ENCODE data around the gene CAMTA1.

CAMTA1 gene

DNA sequence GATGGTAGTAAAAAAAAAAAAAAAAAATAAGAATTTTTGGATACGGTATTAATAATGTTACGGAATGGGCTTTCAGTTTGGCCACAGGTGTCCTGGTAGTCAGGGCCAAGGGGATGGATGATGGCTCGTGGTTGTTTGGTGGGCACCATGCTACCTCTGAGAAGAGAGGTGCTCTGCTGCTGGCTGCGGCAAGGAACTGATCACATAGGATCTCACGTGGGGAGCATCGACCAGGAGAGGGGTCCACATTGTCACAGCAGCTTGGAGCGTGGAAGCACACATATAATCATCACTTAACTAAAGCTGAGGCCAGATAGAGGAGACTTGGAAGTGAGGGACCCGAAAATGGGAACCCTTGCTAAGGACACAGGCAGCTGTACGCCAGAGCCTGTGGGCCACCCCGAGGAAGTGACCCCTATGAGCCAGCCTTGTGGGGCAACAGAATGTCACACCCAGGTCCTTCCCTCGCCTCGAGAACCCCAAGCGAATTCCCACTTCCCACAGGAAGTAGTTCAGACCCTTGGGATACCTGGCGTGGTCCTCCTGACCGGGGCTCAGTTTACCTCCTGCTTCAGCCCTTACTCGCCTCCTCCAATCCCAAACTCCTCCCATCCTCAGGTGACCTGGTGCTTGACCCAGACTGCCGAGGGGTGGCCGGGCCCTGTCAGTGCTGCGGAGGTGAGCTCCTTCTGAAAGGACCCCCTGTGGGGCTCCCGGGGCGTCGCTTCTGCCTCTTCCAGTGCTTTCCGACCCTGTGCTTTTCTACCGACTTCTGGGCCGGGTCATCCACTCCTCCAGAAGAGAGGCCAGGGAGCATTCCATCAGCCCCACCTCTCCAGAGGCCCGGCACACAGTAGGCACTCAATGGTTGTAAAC is 222.0 kb downstream of the CAMTA1 start:
- no peak for DNase-seq (ENCODE audit: low read depth in 3 of 3)

DNA sequence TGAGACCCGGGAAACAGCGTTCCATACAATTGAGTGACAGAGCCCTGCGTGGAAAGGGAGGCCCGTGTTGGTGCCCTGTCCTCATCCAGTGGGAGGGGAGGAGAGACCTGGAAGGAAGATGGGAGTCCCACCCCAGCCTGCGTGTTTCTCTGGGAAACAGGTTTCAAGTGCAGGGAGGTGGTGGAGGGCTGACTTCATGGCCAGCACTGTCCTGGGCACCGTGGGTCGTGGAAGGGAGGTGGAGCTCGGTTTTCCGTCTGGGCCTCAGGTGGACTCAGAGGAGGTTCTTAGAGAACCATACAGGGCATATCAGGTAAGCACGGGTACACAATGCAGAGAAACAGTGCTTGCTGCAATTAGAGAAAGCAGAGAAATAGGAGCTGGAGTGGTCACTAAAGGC is 222.6 kb downstream of the CAMTA1 start:
- DNase-seq (ENCODE audit: low read depth in 3 of 3), result no peak

DNA sequence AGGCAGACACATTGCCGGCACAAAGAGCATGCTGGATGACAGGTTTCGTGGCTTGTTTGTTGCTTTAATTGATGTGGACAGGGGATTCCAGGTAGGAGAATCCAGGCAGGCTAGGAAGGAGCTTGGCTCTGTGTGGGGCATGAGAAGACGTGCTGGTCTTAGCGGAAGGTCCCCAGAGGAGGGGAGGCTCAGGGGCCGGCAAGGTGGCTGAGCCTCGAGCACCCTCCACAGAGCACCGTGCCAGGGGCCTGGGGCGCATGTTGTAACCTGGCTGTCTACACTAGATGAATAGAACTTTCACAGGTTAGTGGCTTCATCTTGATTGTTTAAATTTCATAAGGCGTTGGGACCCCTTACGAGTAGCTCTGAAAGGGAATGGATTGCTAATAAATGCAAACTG is 223.1 kb downstream of the CAMTA1 start:
- DNase-seq (ENCODE audit: low read depth in 3 of 3), result no peak

DNA sequence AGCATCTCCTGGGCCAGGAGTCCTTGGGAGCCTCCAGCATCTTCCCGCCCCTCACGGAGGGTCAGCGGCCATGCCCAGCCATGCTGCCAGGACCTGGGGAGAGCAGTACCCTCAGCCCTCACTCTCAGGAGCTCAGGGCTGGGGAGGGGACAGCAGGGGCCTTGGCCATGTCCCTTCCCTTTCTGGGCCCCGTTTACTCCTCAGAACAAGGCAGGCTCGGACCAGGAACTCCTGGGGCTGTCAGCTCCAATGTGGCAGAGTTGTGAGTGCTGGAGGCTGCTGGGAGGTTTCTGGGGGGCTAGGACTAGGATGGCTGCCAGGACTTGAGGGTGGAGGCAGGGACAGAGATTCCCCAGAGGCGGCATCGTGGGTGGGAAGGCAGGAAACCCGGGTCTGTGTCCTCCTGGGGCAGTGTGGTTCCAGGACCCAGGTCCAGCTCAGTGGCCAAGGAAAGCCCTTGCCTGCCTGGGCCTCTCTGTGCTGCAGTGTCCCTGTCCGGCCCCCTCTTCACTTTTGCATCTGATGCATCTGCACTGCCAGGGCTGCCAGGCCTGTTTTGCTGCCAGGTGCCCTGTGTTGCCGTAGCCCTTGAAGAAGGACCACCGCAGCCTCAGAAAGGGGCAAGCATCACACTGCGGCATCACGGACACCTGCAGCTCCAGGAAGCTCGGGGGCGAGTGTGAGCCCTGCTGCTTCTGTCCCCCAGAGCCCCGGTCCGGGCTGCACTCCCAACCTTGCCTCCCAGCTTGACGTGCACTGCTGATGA is 223.9 kb downstream of the CAMTA1 start:
- no peak for DNase-seq (ENCODE audit: low read depth in 3 of 3)

DNA sequence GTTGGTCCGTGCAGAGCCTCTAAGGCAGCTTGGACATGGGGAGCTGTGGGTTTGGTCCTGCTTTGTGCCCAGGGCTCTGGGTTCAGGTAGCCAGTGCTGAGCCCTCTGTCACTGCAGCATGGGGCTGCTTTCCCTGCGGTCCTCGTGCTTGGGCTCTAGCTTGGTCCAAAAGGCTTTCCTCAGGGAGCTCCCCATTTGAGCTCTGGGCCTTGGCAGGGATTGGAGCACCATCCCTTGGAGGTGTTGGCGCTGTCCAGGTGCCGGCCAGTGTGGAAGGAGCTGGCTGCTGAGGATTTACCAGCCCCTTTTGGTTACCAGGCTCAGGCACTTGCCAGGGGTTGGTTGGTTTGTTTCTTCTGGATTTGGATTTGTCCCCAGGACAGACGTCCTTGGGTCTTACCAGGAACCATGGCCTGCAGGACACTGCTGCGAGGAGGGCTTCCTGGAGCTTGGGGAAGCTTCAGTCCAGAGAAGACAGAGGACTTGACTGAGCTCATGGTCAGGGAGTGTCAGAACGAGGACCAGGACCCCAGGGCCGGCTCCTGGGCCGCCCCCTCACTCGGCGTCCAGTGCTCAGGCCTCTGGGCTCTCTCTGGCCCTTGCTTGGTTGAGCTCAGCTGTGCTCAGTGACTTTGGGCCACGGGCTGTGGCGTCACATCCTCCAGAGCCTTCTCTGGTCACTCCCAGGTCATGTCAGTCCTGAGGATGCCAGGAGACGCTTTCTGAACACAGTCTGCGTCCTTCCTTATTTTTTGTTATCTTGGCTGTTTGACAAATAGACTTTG is 224.7 kb downstream of the CAMTA1 start:
- no peak for DNase-seq (ENCODE audit: low read depth in 3 of 3)

DNA sequence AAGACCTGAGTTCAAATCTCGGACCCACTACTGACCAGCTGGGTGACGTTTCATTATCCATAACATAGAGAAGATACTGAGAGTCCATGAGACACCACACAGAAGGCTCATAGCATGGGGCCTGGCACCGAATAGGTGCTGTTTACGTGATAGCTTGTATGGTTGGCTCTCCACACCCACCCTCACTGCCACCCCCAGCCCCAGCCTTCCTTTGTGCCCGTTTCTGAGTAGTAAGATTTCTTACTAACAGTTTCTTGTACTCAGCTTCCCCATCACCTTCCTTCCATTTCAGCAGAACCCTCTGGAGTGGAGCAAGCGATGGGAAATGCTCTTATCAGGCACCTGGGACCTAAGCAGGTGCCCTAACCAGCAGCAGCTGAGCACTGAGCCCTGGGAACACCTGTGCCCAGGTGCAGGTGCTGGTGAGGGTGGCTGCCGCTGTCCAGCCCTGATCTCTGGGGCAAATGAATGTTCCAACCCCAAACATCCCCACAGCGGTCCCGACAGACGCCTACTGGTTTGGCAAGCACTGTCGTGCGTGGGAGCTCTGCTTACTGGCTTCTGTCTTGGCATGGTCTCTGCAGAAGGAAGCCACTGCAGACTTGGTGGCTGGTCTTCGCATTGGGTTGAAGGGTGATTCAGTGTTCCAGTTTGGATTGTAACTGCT is 225.4 kb downstream of the CAMTA1 start:
- DNase-seq (ENCODE audit: low read depth in 3 of 3), result no peak

DNA sequence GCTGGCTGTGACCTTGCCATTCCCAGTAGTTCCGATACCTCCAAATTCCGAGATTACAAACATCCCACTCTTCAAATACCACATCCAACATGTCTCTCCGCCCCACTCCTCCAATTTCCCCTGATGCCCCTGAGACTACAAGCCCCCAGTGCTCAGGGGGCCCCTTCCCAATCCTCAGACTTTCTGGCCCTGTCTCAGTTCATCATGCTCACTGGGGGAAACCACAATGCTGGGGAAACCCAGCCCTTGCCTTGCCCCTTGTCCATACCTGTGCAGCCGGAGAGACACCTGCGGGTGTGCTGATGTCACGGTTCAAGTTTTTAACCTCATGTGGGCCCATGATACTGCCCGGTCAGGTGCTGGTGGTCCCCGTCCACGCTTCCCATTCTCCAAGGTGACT is 226.6 kb downstream of the CAMTA1 start:
- no peak for DNase-seq (ENCODE audit: low read depth in 3 of 3)

DNA sequence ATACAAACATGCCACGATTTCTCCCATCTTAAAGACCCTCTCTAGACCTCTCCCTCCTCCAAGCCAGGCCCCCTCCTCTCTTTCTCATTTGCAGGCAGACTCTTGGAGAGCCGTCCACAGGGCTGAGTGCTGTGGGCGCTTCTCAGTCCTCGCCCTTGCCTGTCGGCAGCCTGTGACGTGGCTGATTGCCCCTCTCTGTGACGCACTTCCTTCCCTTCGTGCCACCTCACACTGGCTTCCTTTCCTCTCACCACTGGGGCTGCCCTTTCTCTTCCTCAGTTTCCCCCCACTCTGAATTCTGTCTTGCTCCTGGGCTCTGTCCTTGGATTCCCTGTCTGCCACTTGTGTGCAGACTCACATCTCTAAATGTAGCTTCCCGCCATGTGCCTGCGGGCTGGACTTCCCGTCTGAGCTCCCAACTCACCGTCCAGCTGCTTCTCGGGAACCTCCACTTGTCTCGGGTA is 227.2 kb downstream of the CAMTA1 start:
- DNase-seq (ENCODE audit: low read depth in 3 of 3), result no peak

DNA sequence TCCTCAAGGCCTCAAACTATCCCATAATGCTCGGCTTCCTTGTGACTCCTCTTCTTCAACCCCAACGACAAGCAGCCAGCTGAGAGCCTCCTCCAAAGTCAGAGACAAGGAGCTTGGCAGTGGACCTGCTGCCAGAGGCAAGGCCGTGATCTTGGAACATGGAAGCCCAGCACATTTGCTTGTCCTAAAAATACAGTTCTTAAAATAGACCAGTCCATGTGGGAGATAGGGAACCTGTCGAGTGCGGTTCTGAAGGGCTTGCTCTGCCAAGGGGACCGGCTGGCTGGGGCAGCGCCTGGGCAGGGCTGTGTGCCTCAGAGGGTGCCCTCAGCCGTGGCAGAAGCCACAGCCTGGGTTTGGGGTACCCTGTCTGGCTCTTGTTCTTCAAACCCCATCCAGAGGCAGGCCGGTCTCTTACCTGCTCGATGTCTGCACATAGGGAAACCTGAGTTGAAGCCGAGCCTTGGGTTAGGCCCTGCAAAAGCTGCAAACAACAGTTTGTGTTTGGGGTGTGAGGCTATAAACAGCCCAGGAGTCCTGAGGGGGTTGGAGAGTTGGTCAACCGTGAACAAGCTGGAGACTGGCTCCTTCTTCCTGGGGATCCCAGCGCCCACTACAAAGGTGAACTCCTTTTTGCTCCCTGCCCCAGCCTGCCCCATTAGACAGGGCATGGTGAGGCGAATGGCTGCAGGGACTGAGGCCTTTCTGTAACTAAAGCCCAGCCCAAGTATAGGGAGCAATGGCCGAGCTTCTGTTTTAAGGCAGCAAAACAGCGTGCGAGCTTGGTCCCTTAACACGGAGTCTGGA is 228.8 kb downstream of the CAMTA1 start:
- DNase-seq (ENCODE audit: low read depth in 3 of 3), result no peak

DNA sequence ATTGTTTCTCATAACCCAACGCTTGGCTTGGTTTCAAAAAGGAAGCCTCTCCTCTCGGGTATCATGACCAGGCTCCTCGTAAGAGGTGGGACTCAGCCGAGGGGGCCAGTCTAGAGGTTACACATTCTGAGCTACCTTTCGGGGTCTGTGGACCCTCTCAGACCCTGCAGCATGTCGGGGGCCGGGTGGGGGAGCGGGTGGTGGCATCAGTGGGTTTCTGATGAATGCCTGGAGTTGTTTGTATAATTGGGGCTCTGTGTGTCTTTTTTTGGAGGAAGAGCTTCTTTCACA is 229.3 kb downstream of the CAMTA1 start:
- DNase-seq (ENCODE audit: low read depth in 3 of 3), result no peak

DNA sequence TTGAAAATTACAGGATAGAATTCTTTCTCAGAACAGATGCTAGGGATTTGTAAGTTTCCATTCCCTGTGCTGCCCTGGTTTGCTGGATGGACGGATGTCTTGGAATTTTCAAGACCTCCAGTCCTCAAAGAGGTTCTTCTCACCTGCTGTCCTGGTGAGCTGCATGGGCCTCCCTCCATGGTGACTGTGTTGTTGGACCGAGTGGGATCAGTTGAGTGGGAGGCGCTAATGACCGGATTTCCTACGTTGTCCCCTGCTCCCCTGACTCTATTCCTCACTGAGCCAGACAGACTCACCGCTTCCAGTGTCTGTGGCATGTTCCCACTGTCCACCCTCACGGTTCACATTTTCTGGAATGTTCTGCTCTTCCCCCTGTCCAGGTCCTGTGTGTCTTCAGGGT is 229.8 kb downstream of the CAMTA1 start:
- DNase-seq (ENCODE audit: low read depth in 3 of 3), result no peak

DNA sequence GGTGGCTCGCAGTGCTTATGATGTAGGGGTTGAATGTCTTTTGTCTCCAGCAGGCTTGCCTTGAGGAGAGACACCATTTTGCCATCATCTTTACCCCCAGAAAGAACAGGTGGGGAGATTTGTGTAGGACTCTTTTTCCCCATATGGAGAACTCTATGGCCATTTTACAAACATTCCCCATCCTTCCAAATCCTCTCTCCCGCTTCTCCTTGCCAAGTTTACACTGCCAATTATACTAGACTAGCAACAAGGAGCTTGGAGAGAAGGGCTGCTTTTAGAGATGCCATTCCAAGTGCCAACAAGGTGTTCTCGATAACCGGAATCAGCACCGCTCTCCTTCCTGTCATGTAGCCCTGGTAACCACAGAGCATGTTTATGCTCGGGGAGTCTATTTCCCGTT is 233.1 kb downstream of the CAMTA1 start:
- no peak for DNase-seq (ENCODE audit: low read depth in 3 of 3)

DNA sequence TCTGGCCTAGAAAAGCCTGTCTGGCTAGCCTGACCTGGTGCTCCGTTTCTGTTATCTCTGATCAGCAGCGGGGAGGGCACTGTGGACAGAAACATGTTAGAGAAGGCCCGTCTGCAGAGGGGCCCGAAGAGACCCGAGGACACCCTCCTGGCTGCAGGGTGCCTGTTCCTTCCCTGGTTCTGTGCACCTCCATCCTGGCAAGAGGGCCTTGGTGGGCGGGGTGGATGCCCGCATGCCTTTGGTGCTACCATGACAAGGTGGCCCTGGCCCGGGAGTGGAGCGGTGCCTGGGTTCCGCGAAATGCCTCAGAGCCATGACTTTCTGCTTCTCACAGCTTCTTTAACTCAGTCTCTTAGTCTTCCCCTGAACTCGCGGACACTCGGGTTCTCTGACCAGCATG is 233.6 kb downstream of the CAMTA1 start:
- no peak for DNase-seq (ENCODE audit: low read depth in 3 of 3)

DNA sequence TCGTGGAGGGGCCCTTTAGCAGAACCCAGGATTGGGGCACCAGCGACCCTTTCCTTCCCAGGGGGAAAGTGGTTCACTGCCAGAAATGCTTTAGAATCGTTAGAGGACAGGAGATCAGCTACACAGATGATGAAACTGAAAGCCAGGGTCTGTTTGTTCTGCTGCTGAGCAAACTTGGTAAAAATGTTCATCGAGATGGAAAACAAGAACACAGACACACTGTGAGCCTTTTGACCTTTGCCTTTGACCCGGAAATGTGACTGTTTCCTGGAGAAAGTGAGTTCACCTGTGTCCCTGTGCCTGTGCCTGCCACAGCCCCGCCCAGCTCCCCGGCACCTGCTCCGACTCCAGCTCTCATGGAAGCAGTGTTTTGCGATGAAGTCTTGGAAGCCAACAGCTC is 234.3 kb downstream of the CAMTA1 start:
- DNase-seq (ENCODE audit: low read depth in 3 of 3), result no peak

DNA sequence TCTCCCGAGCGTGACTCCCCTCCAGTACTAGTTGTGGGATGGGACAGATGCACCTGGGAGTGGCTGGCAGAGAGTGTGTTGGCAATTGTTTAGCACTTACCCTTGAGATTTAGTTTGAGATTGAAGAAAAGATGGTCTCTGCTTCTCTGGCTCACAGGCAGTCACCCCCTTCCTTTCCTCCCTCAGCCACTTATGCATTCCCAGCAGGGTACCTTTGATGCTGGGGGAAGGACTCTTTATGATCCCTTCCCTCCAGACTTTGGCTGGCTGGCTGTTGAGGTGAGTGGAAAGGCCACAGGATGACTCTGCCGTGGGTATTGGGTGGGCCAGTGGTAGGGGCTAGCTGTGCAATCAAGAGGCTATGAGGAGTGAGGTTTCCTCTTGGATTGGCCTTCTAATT is 236.8 kb downstream of the CAMTA1 start:
- no peak for DNase-seq (ENCODE audit: low read depth in 3 of 3)

DNA sequence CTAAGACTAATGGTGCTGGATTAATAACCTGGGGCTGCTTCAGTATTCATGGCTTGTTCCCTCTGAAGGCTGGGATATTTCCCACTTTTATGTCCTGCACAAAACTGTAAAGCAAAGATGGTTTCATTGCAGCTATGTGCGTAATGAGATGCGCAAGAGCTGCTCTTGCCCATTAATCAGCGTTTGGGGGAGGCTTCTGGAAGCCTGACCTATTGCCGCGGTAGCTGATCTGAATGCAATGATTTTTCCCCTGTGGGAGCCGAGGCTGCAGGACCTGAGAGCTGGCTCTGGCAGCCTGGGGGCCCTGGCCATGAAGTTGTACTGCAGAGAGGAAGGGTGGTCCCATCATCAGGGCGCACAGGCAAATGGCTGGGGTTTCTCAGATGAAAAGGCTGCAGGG is 239.8 kb downstream of the CAMTA1 start:
- DNase-seq (ENCODE audit: low read depth in 3 of 3), result no peak

DNA sequence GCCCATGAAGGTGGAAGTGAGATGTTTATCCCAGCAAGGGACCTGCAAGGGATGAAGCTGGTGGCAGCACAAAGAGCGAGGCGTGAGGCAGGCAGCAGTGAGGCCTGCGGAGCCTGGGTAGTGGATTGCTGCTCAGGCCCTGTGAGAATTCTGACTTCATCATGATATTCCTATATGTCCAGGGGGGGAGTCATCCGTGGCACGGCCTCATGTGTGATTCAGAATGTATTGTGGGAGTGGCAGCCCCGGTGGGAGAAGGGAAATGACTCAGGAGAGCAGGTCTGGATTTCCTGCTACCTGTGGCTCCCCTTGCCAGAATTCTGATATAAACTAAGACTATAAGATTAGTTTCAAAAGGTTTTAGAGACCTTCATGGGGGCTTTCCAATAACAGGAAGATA is 240.9 kb downstream of the CAMTA1 start:
- no peak for DNase-seq (ENCODE audit: low read depth in 3 of 3)

DNA sequence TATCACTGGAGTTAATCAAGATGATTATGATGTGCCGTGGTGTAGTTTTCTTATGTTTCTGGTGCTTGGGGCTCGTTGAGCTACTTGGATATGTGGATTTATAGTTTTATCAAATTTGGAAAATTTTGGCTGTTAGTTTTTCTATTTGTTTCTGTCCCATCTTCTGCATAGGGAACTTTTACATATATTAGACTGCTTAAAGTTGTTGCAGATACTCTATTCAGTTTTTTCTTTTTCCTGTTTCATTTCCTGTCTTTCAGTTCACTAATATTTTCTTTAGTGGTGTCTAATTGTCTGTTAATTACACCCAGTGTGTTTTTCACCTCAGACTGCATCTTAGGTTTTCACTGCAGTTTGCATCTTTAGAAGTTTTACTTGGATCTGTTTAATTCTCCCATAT is 247.7 kb downstream of the CAMTA1 start:
- no peak for DNase-seq (ENCODE audit: low read depth in 3 of 3)

DNA sequence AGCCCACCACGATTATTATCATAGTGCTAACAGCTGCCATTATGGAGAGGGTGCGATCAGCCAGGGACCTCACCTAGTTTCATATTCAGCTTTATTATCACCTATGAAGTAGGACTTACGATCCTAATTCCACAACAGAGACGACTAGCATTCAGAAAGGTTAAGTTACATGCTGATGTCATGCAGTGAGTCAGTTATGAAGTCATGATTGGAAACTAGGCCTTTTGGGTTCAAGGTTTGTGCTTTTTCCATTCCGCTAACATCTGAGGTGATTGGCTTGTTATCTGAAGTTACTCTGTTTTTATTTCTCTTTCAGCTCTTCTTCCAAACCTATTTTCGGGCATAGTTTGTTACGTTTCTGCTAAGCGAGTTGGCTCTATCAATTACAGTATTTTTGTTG is 251.1 kb downstream of the CAMTA1 start:
- no peak for DNase-seq (ENCODE audit: low read depth in 3 of 3)

DNA sequence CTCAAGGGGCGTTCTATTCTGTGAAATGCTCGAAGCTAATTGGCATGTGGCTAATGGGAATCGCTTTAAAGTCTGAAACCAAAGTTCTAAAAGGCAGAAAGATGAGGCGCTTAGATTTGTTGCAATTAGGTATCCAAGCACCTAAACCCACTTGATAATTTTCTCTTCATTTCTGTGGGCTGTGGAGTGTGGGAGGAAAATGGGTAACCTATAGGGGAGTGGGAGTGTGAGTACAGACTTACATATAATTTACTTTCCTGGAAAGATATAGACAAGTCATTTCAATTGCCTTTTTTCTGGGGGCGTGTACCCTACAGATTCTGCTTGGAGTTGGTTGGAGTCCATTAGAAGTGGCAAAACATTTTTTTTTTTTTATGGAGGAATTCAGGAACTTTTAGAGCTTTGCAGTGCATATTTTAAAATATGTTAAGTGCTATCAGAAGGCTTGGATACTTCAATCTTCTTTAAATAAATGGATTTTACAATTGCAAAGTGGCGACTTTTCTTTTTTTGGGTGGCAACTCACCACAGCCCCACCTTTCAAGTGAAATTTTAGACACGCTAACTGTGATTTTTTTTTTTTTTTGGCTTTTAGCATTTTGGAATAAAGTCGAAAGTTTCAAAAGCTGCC is 254.5 kb downstream of the CAMTA1 start:
- no peak for DNase-seq (ENCODE audit: low read depth in 3 of 3)

All from stimulated activated CD4-positive, alpha-beta T cell treated with anti-CD3 and anti-CD28 coated beads, TNF-alpha, amount 100 ng/mL, for 24 hours (primary cell).